GM12878 (cell line): ENCODE results near the gene PRR29. TPM values are rescaled to one million over a fixed set of nuclear protein-coding genes. Genes with fewer than 3 reads are reported as not detected.

Source experiments
- ATAC-seq: fragments of 200-7000 bp; cut with Tn5 transposase; 3 replicates; pipeline ENCODE4 v1.9.1; 2020; ENCODE audit warnings: mild to moderate bottlenecking, moderate library complexity
- BruUV-seq: library from RNA; stranded (reverse); fragments of 400-500 nt; replicated peaks from 2 replicates; lab custom pipeline; 2021; lab: Mats Ljungman, UMichigan
- CTCF ChIA-PET: fragments of 300-600 bp; sonication (Branson Sonifier 250); formaldehyde crosslinking; extraction: SDS; loops from one replicate; lab custom pipeline; 2021; ENCODE audit warnings: inconsistent platforms; lab: Yijun Ruan, JAX
- POLR2A ChIA-PET: fragments of 350-600 bp; formaldehyde crosslinking; extraction: SDS; loops from one replicate; lab custom pipeline; 2021; ENCODE audit warnings: inconsistent platforms; lab: Charles Lee
- RAD21 ChIA-PET: fragments of 300-600 bp; sonication (Branson Sonifier 250); formaldehyde crosslinking; loops from one replicate; lab custom pipeline; 2023; ENCODE audit warnings: antibody characterized with exemption; ENCODE audit not compliant: unreplicated experiment; lab: Charles Lee
- SMC1A ChIA-PET: fragments of 300-600 bp; sonication (Branson Sonifier 250); formaldehyde crosslinking; loops from one replicate; lab custom pipeline; 2023; ENCODE audit not compliant: unreplicated experiment, uncharacterized antibody; lab: Charles Lee
- DNase-seq: peaks from one replicate; pipeline ENCODE4 v3.0.0-alpha.2; 2011; ENCODE audit warnings: low read depth, low spot score
- FAIRE-seq: peaks from 3 replicates; lab custom pipeline; 2011; peaks lifted over from hg19 to GRCh38; lab: Jason Lieb, UNC
- H2AFZ ChIP-seq: 2 replicates; pipeline ENCODE4 v1.6.0; 2011; ENCODE audit warnings: low read depth, low read length, control low read depth; ENCODE audit not compliant: control insufficient read depth
- H3K27ac ChIP-seq: 2 replicates; pipeline ENCODE4 v1.5.1; 2011; ENCODE audit warnings: control low read depth; ENCODE audit not compliant: control insufficient read depth, insufficient read depth
- H3K27me3 ChIP-seq, 2 experiments: replicated peaks in 1 of 2; 2 replicates each; pipeline versions ENCODE4 v1.6.0 to v1.6.1; 2011; ENCODE audit warnings: low read length in 1 of 2; ENCODE audit not compliant: control insufficient read depth in 2 of 2, insufficient read depth in 2 of 2
- H3K36me3 ChIP-seq, 2 experiments: 2 replicates each; pipeline ENCODE4 v1.5.1; 2011; ENCODE audit warnings: low read length in 1 of 2; ENCODE audit not compliant: control insufficient read depth in 2 of 2, insufficient read depth in 2 of 2
- H3K4me1 ChIP-seq: 2 replicates; pipeline ENCODE4 v1.6.1; 2011; ENCODE audit warnings: mild to moderate bottlenecking, low read length, moderate library complexity, mixed read lengths; ENCODE audit not compliant: control insufficient read depth, insufficient read depth
- H3K4me2 ChIP-seq: 2 replicates; pipeline ENCODE4 v1.6.0; 2011; ENCODE audit warnings: control low read depth; ENCODE audit not compliant: control insufficient read depth, insufficient read depth
- H3K4me3 ChIP-seq: fragments of 200-600 bp; sonication (generic); 2 replicates; pipeline ENCODE4 v1.5.1; 2016
- H3K79me2 ChIP-seq: 2 replicates; pipeline ENCODE4 v1.6.0; 2011; ENCODE audit warnings: low read length; ENCODE audit not compliant: control insufficient read depth, insufficient read depth
- H3K9ac ChIP-seq: 2 replicates; pipeline ENCODE4 v1.8.0; 2011; ENCODE audit warnings: low read length, control low read depth, mixed read lengths; ENCODE audit not compliant: control insufficient read depth, insufficient read depth
- H3K9me3 ChIP-seq: replicated peaks from 3 replicates; pipeline ENCODE4 v1.5.1; 2011; ENCODE audit warnings: mild to moderate bottlenecking, low read length; ENCODE audit not compliant: control insufficient read depth, insufficient read depth
- H4K20me1 ChIP-seq: 2 replicates; pipeline ENCODE4 v1.6.0; 2011; ENCODE audit not compliant: control insufficient read depth, insufficient read depth
- BCL11A ChIP-seq: IDR thresholded peaks from 2 replicates; pipeline ENCODE4 v1.6.1; 2011; ENCODE audit warnings: low read depth, low read length
- DPF2 ChIP-seq: fragments of 450-650 bp; IDR thresholded peaks from 2 replicates; pipeline ENCODE4 v1.6.1; 2017; ENCODE audit warnings: mild to moderate bottlenecking
- IKZF2 ChIP-seq, 2 experiments: fragments of 450-650 bp; IDR thresholded peaks; 2 replicates each; pipeline ENCODE4 v1.6.1; 2017; ENCODE audit warnings: mild to moderate bottlenecking in 2 of 2, moderate library complexity in 2 of 2
- PAX8 ChIP-seq: fragments of 450-650 bp; IDR thresholded peaks from 2 replicates; pipeline ENCODE4 v1.6.1; 2017; ENCODE audit warnings: mild to moderate bottlenecking, moderate library complexity
- REST ChIP-seq: IDR thresholded peaks from 2 replicates; pipeline ENCODE4 v1.6.1; 2012; ENCODE audit warnings: mild to moderate bottlenecking, low read depth, low read length
- SREBF2 ChIP-seq: IDR thresholded peaks from 2 replicates; pipeline ENCODE4 v1.6.1; 2012; ENCODE audit warnings: mild to moderate bottlenecking, low read length
- YBX1 ChIP-seq: fragments of 450-650 bp; IDR thresholded peaks from 2 replicates; pipeline ENCODE4 v1.6.1; 2016; ENCODE audit warnings: antibody characterized with exemption
- WGBS: methylation state at CpG from one replicate; pipeline ENCODE4 v1.1.6; 2016; ENCODE audit warnings: low lambda C conversion rate; ENCODE audit not compliant: insufficient replicate concordance, insufficient coverage; ENCODE audit errors: missing lambda C conversion rate; 5-methylcytosine and 5-hydroxymethylcytosine counted together
- in situ Hi-C: fragments of 300-500 bp; cut with MboI; formaldehyde crosslinking; loops from 9 replicates; pipeline ENCODE4 v1.14.3; 2018; ENCODE audit warnings: mixed read lengths
- intact Hi-C: fragments of 100-400 bp; cut with micrococcal nuclease; formaldehyde crosslinking; loops from one replicate; pipeline ENCODE4 v1.14.2; 2022; ENCODE audit not compliant: unreplicated experiment
- polyA plus RNA-seq, 11 experiments: library from polyadenylated mRNA; depleted of rRNA in 4 of 11; unstranded in 6 of 11; stranded (reverse) in 5 of 11; fragments of >200 nt; fragmentation: Nextera tagmentation in 4 of 11; fragmentation: Illumina TruSeq in 1 of 11; extraction: Ambion mirVana in 4 of 11; extraction: Trizol in 1 of 11; gene quantifications; 1 replicate in 1 of 11; 2 replicates in 10 of 11; pipeline versions ENCODE4 v1.2.1 to v1.2.3, GENCODE V29; 2011 to 2016; ENCODE audit warnings: inconsistent platforms in 2 of 11, missing spikeins in 2 of 11, low read depth in 1 of 11
- total RNA-seq, 4 experiments: library from RNA; depleted of rRNA in 3 of 4; stranded (reverse); fragments of >200 nt in 3 of 4; fragmentation: Illumina TruSeq in 1 of 4; extraction: Trizol in 1 of 4; gene quantifications; 2 replicates each; pipeline versions ENCODE4 v1.2.1 to v1.2.3, GENCODE V29; 2013 to 2021
- TF ChIP-seq, protein P1 (sequence below), 3 experiments: IDR thresholded peaks in 2 of 3; conservative IDR thresholded peaks in 1 of 3; 2 replicates each; pipeline ENCODE4 v1.5.1; 2011; ENCODE audit warnings: low read depth in 3 of 3, low read length in 3 of 3, mild to moderate bottlenecking in 3 of 3, control low read depth in 2 of 3, moderate library complexity in 2 of 3, inconsistent platforms in 1 of 3, mixed read lengths in 1 of 3; ENCODE audit not compliant: control insufficient read depth in 2 of 3, insufficient read depth in 1 of 3; ENCODE audit errors: extremely low read depth in 1 of 3

The PRR29 gene
- total and polyA plus RNA-seq, 10 of the 15 experiments (the other 5 are each of a cell fraction or from before 2014, with no cell fraction given) = 0.01 to 2.4 (median 0.18) TPM; not detected in 3

GRCh38 chr17:63983320-63983719, 14.8 kb upstream of the PRR29 start:
- ChIA-PET SMC1A (no interaction called here), CTCF (interaction anchor here (1.1 to 2.3 kb wide), 4 partner anchors 33 to 315 kb away, joined by 4 to 11 read pairs (median 7); partner anchors contain the start of gene CSHL1), POLR2A (no interaction called here), RAD21 (interaction anchor here (0.7 kb wide), 1 partner anchor 148 kb away, joined by 3 read pairs; no protein-coding TSS in a partner anchor)
- DNase-seq (no peak), ATAC-seq (no peak), FAIRE-seq (no peak)
- no peak overlapping the region for H2AFZ ChIP-seq
- H3K27me3 ChIP-seq = no peaks in the 10 kb centered on the region
- WGBS = 50% methylated on average over 7 of the region's 7 CpGs
- H3K4me2 ChIP-seq = no peak overlapping the region
- BruUV-seq = no TSS peak
- H3K27ac ChIP-seq = no peak overlapping the region
- no peaks in the 10 kb centered on the region for H3K4me1 ChIP-seq
- TF ChIP-seq REST = no peak
- no peaks in the 10 kb centered on the region for H3K36me3 ChIP-seq
- no peaks in the 10 kb centered on the region for H3K79me2 ChIP-seq
- no peaks in the 10 kb centered on the region for H4K20me1 ChIP-seq
- H3K4me3 ChIP-seq = no peak overlapping the region
- H3K9me3 ChIP-seq = peaks cover 5% of the 10 kb centered on the region; the same call in 2 of the 3 replicates
- H3K9ac ChIP-seq = no peak overlapping the region
- intact Hi-C loops = no loop called here
- in situ Hi-C loops = no loop called here

GRCh38 chr17:63984236-63984635, 13.9 kb upstream of the PRR29 start:
- Histone ChIP-seq H3K4me2 (no peak overlapping the region), H3K9me3 (peaks cover 5% of the 10 kb centered on the region; the same call in 2 of the 3 replicates), H3K9ac (no peak overlapping the region), H3K36me3 (no peaks in the 10 kb centered on the region), H3K4me3 (no peak overlapping the region), H2AFZ (no peak overlapping the region), H3K27ac (no peak overlapping the region), H3K27me3 (no peaks in the 10 kb centered on the region), H3K4me1 (no peaks in the 10 kb centered on the region), H3K79me2 (no peaks in the 10 kb centered on the region), H4K20me1 (no peaks in the 10 kb centered on the region)
- 70% methylated on average over 5 of the region's 5 CpGs for WGBS
- ChIA-PET POLR2A (no interaction called here), RAD21 (no interaction called here), SMC1A (no interaction called here), CTCF (interaction anchor here (1.0 to 4.4 kb wide), 6 partner anchors 32 to 72 kb away, joined by 3 to 28 read pairs (median 7); partner anchors contain the start of genes CSHL1 and GH1)
- TF ChIP-seq SREBF2 = no peak
- TF ChIP-seq DPF2 = no peak
- TF ChIP-seq PAX8 = no peak
- TF ChIP-seq IKZF2 (IDR thresholded peaks at IDR 0.05) = no peak
- TF ChIP-seq BCL11A = no peak
- TF ChIP-seq, protein P1, sequence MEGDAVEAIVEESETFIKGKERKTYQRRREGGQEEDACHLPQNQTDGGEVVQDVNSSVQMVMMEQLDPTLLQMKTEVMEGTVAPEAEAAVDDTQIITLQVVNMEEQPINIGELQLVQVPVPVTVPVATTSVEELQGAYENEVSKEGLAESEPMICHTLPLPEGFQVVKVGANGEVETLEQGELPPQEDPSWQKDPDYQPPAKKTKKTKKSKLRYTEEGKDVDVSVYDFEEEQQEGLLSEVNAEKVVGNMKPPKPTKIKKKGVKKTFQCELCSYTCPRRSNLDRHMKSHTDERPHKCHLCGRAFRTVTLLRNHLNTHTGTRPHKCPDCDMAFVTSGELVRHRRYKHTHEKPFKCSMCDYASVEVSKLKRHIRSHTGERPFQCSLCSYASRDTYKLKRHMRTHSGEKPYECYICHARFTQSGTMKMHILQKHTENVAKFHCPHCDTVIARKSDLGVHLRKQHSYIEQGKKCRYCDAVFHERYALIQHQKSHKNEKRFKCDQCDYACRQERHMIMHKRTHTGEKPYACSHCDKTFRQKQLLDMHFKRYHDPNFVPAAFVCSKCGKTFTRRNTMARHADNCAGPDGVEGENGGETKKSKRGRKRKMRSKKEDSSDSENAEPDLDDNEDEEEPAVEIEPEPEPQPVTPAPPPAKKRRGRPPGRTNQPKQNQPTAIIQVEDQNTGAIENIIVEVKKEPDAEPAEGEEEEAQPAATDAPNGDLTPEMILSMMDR (IDR thresholded peaks at IDR 0.05 in 2 of 3, conservative IDR thresholded peaks at IDR 0.05 in 1 of 3; ENCODE audit: control insufficient read depth in 2 of 3, extremely low read depth in 1 of 3, insufficient read depth in 1 of 3, low read depth in 3 of 3, low read length in 3 of 3) = no peak
- no peak for TF ChIP-seq YBX1
- intact Hi-C loops (no loop called here), in situ Hi-C loops (no loop called here)
- no peak for FAIRE-seq
- no peak for ATAC-seq
- no peak for DNase-seq
- BruUV-seq = no TSS peak
